H1 (cell line): ENCODE results near the gene CCR3. TPM values are rescaled to one million over a fixed set of nuclear protein-coding genes. Genes with fewer than 3 reads are reported as not detected.

Source experiments
- CTCF ChIA-PET: fragments of 300-600 bp; sonication (Branson Sonifier 250); formaldehyde crosslinking; loops from one replicate; lab custom pipeline; 2021; ENCODE audit not compliant: partially characterized antibody; lab: Charles Lee
- POLR2A ChIA-PET: fragments of 300-600 bp; sonication (Branson Sonifier 250); formaldehyde crosslinking; loops from one replicate; lab custom pipeline; 2021; ENCODE audit warnings: inconsistent platforms; ENCODE audit not compliant: partially characterized antibody; lab: Charles Lee
- DNase-seq, 2 experiments: peaks; one replicate each; pipeline versions ENCODE4 v3.0.0 to v3.0.0-alpha.2; 2010 to 2022; ENCODE audit warnings: low spot score in 2 of 2, low read depth in 1 of 2, mixed read lengths in 1 of 2
- FAIRE-seq: peaks from 2 replicates; lab custom pipeline; 2011; peaks lifted over from hg19 to GRCh38; lab: Jason Lieb, UNC
- H2AFZ ChIP-seq: 2 replicates; pipeline ENCODE4 v1.8.1; 2012; ENCODE audit warnings: low read length, inconsistent platforms
- H2AK5ac ChIP-seq: 2 replicates; pipeline ENCODE4 v1.6.1; 2013; ENCODE audit warnings: low read depth, low read length
- H2BK120ac ChIP-seq: replicated peaks from 2 replicates; pipeline ENCODE3; 2013; ENCODE audit warnings: low read depth, low read length, inconsistent platforms
- H2BK12ac ChIP-seq: 2 replicates; pipeline ENCODE4 v1.6.1; 2013; ENCODE audit warnings: low read depth, low read length
- H2BK15ac ChIP-seq: 2 replicates; pipeline ENCODE4 v1.6.1; 2013; ENCODE audit warnings: low read length
- H2BK20ac ChIP-seq: 2 replicates; pipeline ENCODE4 v1.6.1; 2013; ENCODE audit warnings: low read length
- H2BK5ac ChIP-seq: 2 replicates; pipeline ENCODE4 v1.6.1; 2013; ENCODE audit warnings: low read depth, low read length
- H3K14ac ChIP-seq: 2 replicates; pipeline ENCODE4 v1.6.1; 2013; ENCODE audit warnings: inconsistent platforms; ENCODE audit not compliant: insufficient read length
- H3K18ac ChIP-seq: 2 replicates; pipeline ENCODE4 v1.6.1; 2013; ENCODE audit warnings: low read length; ENCODE audit errors: extremely low read depth
- H3K23ac ChIP-seq: 2 replicates; pipeline ENCODE4 v1.6.1; 2013; ENCODE audit warnings: inconsistent platforms; ENCODE audit not compliant: insufficient read length
- H3K23me2 ChIP-seq: 2 replicates; pipeline ENCODE4 v1.6.1; 2013; ENCODE audit warnings: low read depth, low read length
- H3K27ac ChIP-seq: 2 replicates; pipeline ENCODE4 v1.6.1; 2011; ENCODE audit warnings: low read depth, low read length, inconsistent platforms
- H3K27me3 ChIP-seq, 4 experiments: replicated peaks in 1 of 4; 1 replicate in 1 of 4; 2 replicates in 3 of 4; pipeline versions ENCODE4 v1.6.1 to v1.8.1; 2011 to 2013; ENCODE audit warnings: low read length in 3 of 4, mild to moderate bottlenecking in 3 of 4, inconsistent platforms in 2 of 4, mixed read lengths in 2 of 4, moderate library complexity in 1 of 4; ENCODE audit not compliant: control insufficient read depth in 3 of 4, insufficient read depth in 3 of 4; ENCODE audit errors: extremely low read depth in 1 of 4
- H3K36me3 ChIP-seq, 4 experiments: 2 replicates each; pipeline versions ENCODE4 v1.6.1 to v1.8.1; 2011 to 2013; ENCODE audit warnings: mild to moderate bottlenecking in 4 of 4, low read length in 3 of 4, moderate library complexity in 2 of 4, control low read depth in 1 of 4, inconsistent platforms in 1 of 4; ENCODE audit not compliant: insufficient read depth in 4 of 4, control insufficient read depth in 2 of 4
- H3K4ac ChIP-seq: replicated peaks from 2 replicates; pipeline ENCODE3; 2013; ENCODE audit warnings: low read length, low read depth, mixed read lengths, inconsistent platforms; ENCODE audit not compliant: insufficient read length
- H3K4me1 ChIP-seq, 4 experiments: replicated peaks in 1 of 4; 1 replicate in 1 of 4; 2 replicates in 3 of 4; pipeline versions ENCODE4 v1.6.1 to v1.8.1; 2011 to 2013; ENCODE audit warnings: low read length in 3 of 4, inconsistent platforms in 2 of 4, mixed read lengths in 1 of 4; ENCODE audit not compliant: insufficient read depth in 4 of 4, control insufficient read depth in 3 of 4
- H3K4me2 ChIP-seq, 2 experiments: 2 replicates each; pipeline versions ENCODE4 v1.6.1 to v1.8.1; 2011 to 2013; ENCODE audit warnings: low read depth in 2 of 2, low read length in 2 of 2, control low read depth in 1 of 2, inconsistent platforms in 1 of 2, mild to moderate bottlenecking in 1 of 2; ENCODE audit not compliant: insufficient read depth in 1 of 2
- H3K4me3 ChIP-seq, 4 experiments: fragments of 200-600, 300-600 bp in 1 of 4; sonication (generic), shearing (Covaris generic), sonication (Bioruptor Twin) in 1 of 4; 2 replicates each; pipeline versions ENCODE4 v1.5.1 to v1.8.1; 2011 to 2016; ENCODE audit warnings: low read length in 4 of 4, low read depth in 3 of 4, control low read depth in 2 of 4, inconsistent platforms in 2 of 4, mild to moderate bottlenecking in 2 of 4, mixed read lengths in 1 of 4, moderate library complexity in 1 of 4; ENCODE audit not compliant: insufficient read depth in 2 of 4; ENCODE audit errors: extremely low read depth in 1 of 4
- H3K56ac ChIP-seq: replicated peaks from 2 replicates; pipeline ENCODE3; 2013; ENCODE audit warnings: low read depth, mild to moderate bottlenecking, mixed read lengths, low read length, inconsistent platforms; ENCODE audit not compliant: insufficient read length
- H3K79me1 ChIP-seq: 2 replicates; pipeline ENCODE4 v1.6.1; 2013; ENCODE audit warnings: low read depth, low read length, control low read depth
- H3K79me2 ChIP-seq, 2 experiments: 2 replicates each; pipeline versions ENCODE4 v1.6.1 to v1.8.1; 2012 to 2013; ENCODE audit warnings: low read length in 2 of 2, mild to moderate bottlenecking in 2 of 2, inconsistent platforms in 1 of 2; ENCODE audit not compliant: insufficient read depth in 2 of 2, control insufficient read depth in 1 of 2
- H3K9ac ChIP-seq, 4 experiments: replicated peaks in 1 of 4; 1 replicate in 1 of 4; 2 replicates in 3 of 4; pipeline versions ENCODE4 v1.6.1 to v1.8.1; 2011 to 2013; ENCODE audit warnings: low read depth in 3 of 4, low read length in 3 of 4, control low read depth in 2 of 4, mild to moderate bottlenecking in 2 of 4, moderate library complexity in 2 of 4, inconsistent platforms in 1 of 4; ENCODE audit errors: extremely low read depth in 1 of 4
- H3K9me3 ChIP-seq, 2 experiments: 2 replicates each; pipeline versions ENCODE4 v1.6.1 to v1.8.1; 2012 to 2013; ENCODE audit warnings: mild to moderate bottlenecking in 2 of 2, moderate library complexity in 2 of 2, control low read depth in 1 of 2, inconsistent platforms in 1 of 2, low read depth in 1 of 2, low read length in 1 of 2, mixed read lengths in 1 of 2; ENCODE audit not compliant: insufficient read depth in 2 of 2
- H4K20me1 ChIP-seq, 2 experiments: replicated peaks in 1 of 2; 2 replicates each; pipeline versions ENCODE3 to v1.8.1; 2011 to 2013; ENCODE audit warnings: inconsistent platforms in 2 of 2, low read length in 2 of 2, mild to moderate bottlenecking in 1 of 2; ENCODE audit not compliant: insufficient read depth in 2 of 2, control insufficient read depth in 1 of 2
- H4K5ac ChIP-seq: 2 replicates; pipeline ENCODE4 v1.6.1; 2013; ENCODE audit warnings: low read length, low read depth, mixed read lengths, inconsistent platforms; ENCODE audit not compliant: insufficient read length
- H4K8ac ChIP-seq: 2 replicates; pipeline ENCODE4 v1.8.0; 2013; ENCODE audit warnings: mild to moderate bottlenecking, moderate library complexity, low read length, inconsistent platforms; ENCODE audit not compliant: insufficient read depth; ENCODE audit errors: extremely low read depth
- H4K91ac ChIP-seq: replicated peaks from 2 replicates; pipeline ENCODE3; 2013; ENCODE audit warnings: low read length, mixed read lengths, inconsistent platforms; ENCODE audit not compliant: insufficient read length
- WGBS, 2 experiments: shearing (Covaris generic) in 1 of 2; methylation state at CpG; one replicate each; pipeline versions ENCODE4 v1.1.6 to v1.1.7; 2013 to 2015; ENCODE audit warnings: low lambda C conversion rate in 2 of 2, mixed read lengths in 2 of 2, inconsistent platforms in 1 of 2, low coverage in 1 of 2, missing lambda C conversion rate in 1 of 2; ENCODE audit not compliant: insufficient replicate concordance in 2 of 2, insufficient coverage in 1 of 2, insufficient read length in 1 of 2; ENCODE audit errors: extremely low coverage in 1 of 2, missing lambda C conversion rate in 1 of 2; 5-methylcytosine and 5-hydroxymethylcytosine counted together
- polyA plus RNA-seq, 7 experiments: library from polyadenylated mRNA; depleted of rRNA in 3 of 7; stranded (reverse) in 5 of 7; unstranded in 2 of 7; fragments of >200 nt in 5 of 7; fragments of 200-250 nt in 2 of 7; gene quantifications; 1 replicate in 5 of 7; 2 replicates in 1 of 7; 4 replicates in 1 of 7; pipeline versions ENCODE4 v1.2.1 to v1.2.3, GENCODE V29; 2011 to 2013; ENCODE audit warnings: missing spikeins in 2 of 7, mixed read lengths in 2 of 7
- total RNA-seq: library from RNA; stranded (reverse); fragmentation: NEBNext Ultra II Directional; extraction: Animal tissue kit (Norgen Biotek cat#: 25700); gene quantifications from 2 replicates; pipeline ENCODE4 v1.2.1, GENCODE V29; 2021

CCR3 gene
- total and polyA plus RNA-seq, 2 of the 8 experiments (the other 6 are each of a cell fraction or from before 2014, with no cell fraction given) = not detected

DNA sequence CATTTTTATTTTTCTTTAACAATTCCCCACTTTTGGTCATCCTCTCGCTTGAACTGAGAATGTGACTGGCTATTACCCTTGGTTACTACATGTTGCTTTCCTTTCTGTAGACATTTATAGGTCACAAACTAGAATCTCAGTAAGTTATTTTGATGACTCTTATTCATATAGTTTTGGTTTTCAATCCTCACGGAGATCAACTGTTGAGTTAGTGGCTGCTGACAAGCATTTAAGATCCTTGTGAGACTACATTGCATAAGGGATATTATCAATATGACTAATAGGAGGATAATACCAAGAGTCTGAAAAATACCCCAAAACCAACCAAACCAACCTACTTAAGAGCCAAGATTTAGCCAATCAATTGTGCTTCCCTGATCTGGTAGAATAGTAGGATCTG, 16.3 kb downstream of the CCR3 start:
- no peak overlapping the region for H3K4ac ChIP-seq
- H3K27ac ChIP-seq = no peak overlapping the region
- ChIA-PET CTCF (no interaction called here), POLR2A (no interaction called here)
- no peak overlapping the region for H3K56ac ChIP-seq
- WGBS, 2 experiments = 85% methylated on average over 2 of the region's 2 CpGs; no CpG with 5 or more reads in 1 of the 2 experiments
- no peak overlapping the region for H2BK5ac ChIP-seq
- H2BK12ac ChIP-seq = no peak overlapping the region
- H2AFZ ChIP-seq = no peak overlapping the region
- H3K18ac ChIP-seq = no peak overlapping the region
- H2BK20ac ChIP-seq = no peak overlapping the region
- H2BK120ac ChIP-seq = no peak overlapping the region
- no peak overlapping the region for H2AK5ac ChIP-seq
- H3K79me2 ChIP-seq = no peaks in the 10 kb centered on the region
- H3K4me3 ChIP-seq = no peak overlapping the region
- no peaks in the 10 kb centered on the region for H3K23me2 ChIP-seq
- H3K4me1 ChIP-seq = peaks cover 0 to under 1% (median 0%) of the 10 kb centered on the region in 4 experiments; a peak in 1 of 7 replicates
- peak overlapping the region in 1 of 4 experiments; percentile 34; a peak in 1 of 7 replicates for H3K9ac ChIP-seq
- no peaks in the 10 kb centered on the region for H4K20me1 ChIP-seq
- no peak overlapping the region for H4K8ac ChIP-seq
- H3K36me3 ChIP-seq = no peaks in the 10 kb centered on the region; a peak in 1 of 8 replicates
- no peaks in the 10 kb centered on the region for H3K27me3 ChIP-seq
- no peak overlapping the region for H3K4me2 ChIP-seq
- no peaks in the 10 kb centered on the region for H3K79me1 ChIP-seq
- H3K14ac ChIP-seq = no peak overlapping the region
- FAIRE-seq = no peak
- no peak overlapping the region for H4K5ac ChIP-seq
- no peaks in the 10 kb centered on the region for H3K9me3 ChIP-seq
- H3K23ac ChIP-seq = no peak overlapping the region
- DNase-seq = no peak
- H4K91ac ChIP-seq = no peak overlapping the region
- no peak overlapping the region for H2BK15ac ChIP-seq
